Right lobe of liver (tissue), 6 donors: ENCODE results near the gene BAIAP2L2. TPM values are rescaled to one million over a fixed set of nuclear protein-coding genes. Genes with fewer than 3 reads are reported as not detected.

ENCODE experiments used
- ATAC-seq, 4 donors: fragments of 200-7000 bp; cut with Tn5 transposase; one replicate each; pipeline ENCODE4 v1.9.1; 2020; ENCODE audit warnings: mild to moderate bottlenecking in 4 of 4, moderate library complexity in 4 of 4
- DNase-seq, 3 donors: peaks; one replicate each; pipeline ENCODE4 v3.0.0-alpha.2; 2020
- H3K27ac ChIP-seq, 3 donors: fragments of 200-600 bp; one replicate each; pipeline ENCODE4 v1.8.0; 2022
- H3K27me3 ChIP-seq, 2 donors: fragments of 200-600 bp; one replicate each; pipeline ENCODE4 v1.8.0; 2022
- H3K36me3 ChIP-seq, 4 donors: fragments of 200-600 bp; sonication (generic) in 1 of 4; one replicate each; pipeline versions ENCODE4 v1.5.1 to v1.8.0; 2017 to 2022; ENCODE audit warnings: control low read depth in 1 of 4
- H3K4me1 ChIP-seq, 4 donors: fragments of 200-600 bp; sonication (generic) in 1 of 4; one replicate each; pipeline versions ENCODE4 v1.5.1 to v1.8.0; 2017 to 2022; ENCODE audit warnings: control low read depth in 1 of 4
- H3K4me3 ChIP-seq, 3 donors: fragments of 200-600 bp; one replicate each; pipeline ENCODE4 v1.8.0; 2022
- H3K9me3 ChIP-seq, 4 donors: fragments of 200-600 bp; sonication (generic) in 1 of 4; one replicate each; pipeline versions ENCODE4 v1.5.1 to v1.8.0; 2017 to 2022; ENCODE audit warnings: control low read depth in 1 of 4
- POLR2A ChIP-seq: fragments of 450-650 bp; IDR thresholded peaks from one replicate; pipeline ENCODE4 v1.6.1; 2017; ENCODE audit warnings: antibody characterized with exemption, mild to moderate bottlenecking
- WGBS: methylation state at CpG from one replicate; pipeline ENCODE4 v1.1.6; 2018; ENCODE audit warnings: low coverage, low lambda C conversion rate; ENCODE audit not compliant: insufficient coverage; ENCODE audit errors: missing lambda C conversion rate; 5-methylcytosine and 5-hydroxymethylcytosine counted together
- intact Hi-C, 2 donors: fragments of 100-400 bp; cut with DNase I; formaldehyde crosslinking; loops; one replicate each; pipeline versions ENCODE4 v1.11.2 to v1.14.1; 2022
- total RNA-seq, 6 experiments: library from RNA; depleted of rRNA in 2 of 6; stranded (reverse); fragments of >200 nt in 2 of 6; fragmentation: NEBNext Ultra II Directional in 3 of 6; extraction: Animal tissue kit (Norgen Biotek cat#: 25700) in 3 of 6; gene quantifications; one replicate each; pipeline versions ENCODE4 v1.1.0 to v1.2.4, GENCODE V29; 2016 to 2023
- TF ChIP-seq, protein P1 (sequence below), 4 donors: fragments of 200-600 bp in 3 of 4; fragments of 450-650 bp in 1 of 4; IDR thresholded peaks; one replicate each; pipeline versions ENCODE4 v1.5.1 to v1.8.0; 2016 to 2022; ENCODE audit warnings: antibody characterized with exemption in 4 of 4, mild to moderate bottlenecking in 2 of 4
- donor health status: DM: no; HTN: yes; CAD: no.
- donor health status: DM: no; HTN: no; CAD: no.
- donor health status: DM: no; HTN: no; CAD: no.
- donor health status: DM: no; HTN: yes; CAD: no.
- donor health status: DM: no; HTN: yes; CAD: no.

BAIAP2L2 gene
- total RNA-seq, 6 experiments from 2014 or later: 0.79 to 5.0 (median 1.4) TPM

DNA sequence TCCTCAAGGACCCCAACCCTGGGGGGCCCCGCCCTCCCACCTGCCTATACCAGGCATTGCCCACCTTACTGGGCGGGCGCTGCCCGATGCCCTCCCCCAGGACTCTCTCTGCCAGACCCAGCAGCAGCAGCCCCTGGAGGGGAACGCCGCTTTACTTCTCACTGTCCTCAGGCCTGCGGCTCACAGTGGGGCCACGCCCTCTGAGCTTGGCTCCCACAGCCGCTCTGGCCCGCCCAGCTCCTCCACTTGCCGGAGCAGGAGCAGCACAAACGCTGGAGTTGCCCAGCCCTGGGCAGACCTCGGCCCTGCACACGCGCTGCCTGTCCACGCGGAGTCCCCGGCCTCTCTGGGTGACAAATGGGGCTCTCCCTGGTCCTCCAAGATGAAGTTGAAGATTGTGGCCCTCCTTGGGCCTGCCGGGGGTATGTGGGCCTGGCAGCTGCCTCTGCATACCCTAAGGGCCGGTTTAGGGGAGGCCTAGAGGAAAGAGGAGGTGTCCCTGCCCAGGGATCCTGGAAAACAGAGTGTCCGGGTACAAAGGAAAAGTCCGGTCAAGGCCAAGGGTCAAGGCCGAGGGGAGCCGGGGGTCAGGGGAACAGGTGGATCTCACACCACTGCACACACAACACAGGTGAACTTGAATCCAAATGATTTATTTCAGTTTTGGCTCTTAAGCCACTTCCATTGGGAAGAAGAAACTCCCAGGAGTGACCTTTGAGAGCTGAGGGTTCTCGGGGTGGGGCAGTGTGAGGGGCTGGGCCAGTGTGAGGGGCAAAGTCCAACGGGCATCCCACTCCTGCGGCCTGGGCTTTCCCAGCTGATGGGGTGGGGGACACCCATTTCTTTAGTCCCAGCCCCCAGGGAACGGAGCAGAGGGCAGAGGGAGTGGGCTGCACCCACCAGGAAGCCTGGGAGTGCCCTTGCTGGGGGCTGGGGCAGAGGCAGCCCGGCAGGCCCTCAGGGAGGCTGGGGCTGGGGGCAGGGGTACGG is 674 bp upstream of the BAIAP2L2 start:
- TF ChIP-seq, protein P1, sequence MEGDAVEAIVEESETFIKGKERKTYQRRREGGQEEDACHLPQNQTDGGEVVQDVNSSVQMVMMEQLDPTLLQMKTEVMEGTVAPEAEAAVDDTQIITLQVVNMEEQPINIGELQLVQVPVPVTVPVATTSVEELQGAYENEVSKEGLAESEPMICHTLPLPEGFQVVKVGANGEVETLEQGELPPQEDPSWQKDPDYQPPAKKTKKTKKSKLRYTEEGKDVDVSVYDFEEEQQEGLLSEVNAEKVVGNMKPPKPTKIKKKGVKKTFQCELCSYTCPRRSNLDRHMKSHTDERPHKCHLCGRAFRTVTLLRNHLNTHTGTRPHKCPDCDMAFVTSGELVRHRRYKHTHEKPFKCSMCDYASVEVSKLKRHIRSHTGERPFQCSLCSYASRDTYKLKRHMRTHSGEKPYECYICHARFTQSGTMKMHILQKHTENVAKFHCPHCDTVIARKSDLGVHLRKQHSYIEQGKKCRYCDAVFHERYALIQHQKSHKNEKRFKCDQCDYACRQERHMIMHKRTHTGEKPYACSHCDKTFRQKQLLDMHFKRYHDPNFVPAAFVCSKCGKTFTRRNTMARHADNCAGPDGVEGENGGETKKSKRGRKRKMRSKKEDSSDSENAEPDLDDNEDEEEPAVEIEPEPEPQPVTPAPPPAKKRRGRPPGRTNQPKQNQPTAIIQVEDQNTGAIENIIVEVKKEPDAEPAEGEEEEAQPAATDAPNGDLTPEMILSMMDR (IDR thresholded peaks at IDR 0.05): no peak
- no peak for TF ChIP-seq POLR2A
- ATAC-seq (no peak), DNase-seq (peak in 1 of 3 donors; percentile 42)
- no peak overlapping the region for H3K27ac ChIP-seq
- WGBS: 87% methylated on average over 7 of the region's 30 CpGs
- intact Hi-C loops: no loop called here
- H3K4me3 ChIP-seq: no peak overlapping the region
- peaks cover 0 to 15% (median 7%) of the 10 kb centered on the region in 4 donors for H3K4me1 ChIP-seq
- H3K9me3 ChIP-seq: no peaks in the 10 kb centered on the region
- no peaks in the 10 kb centered on the region for H3K27me3 ChIP-seq
- H3K36me3 ChIP-seq: no peaks in the 10 kb centered on the region

- no peak for ATAC-seq
- Histone ChIP-seq H3K4me3 (no peak overlapping the region), H3K4me1 (peaks cover 0 to 15% (median 7%) of the 10 kb centered on the region in 4 donors), H3K36me3 (no peaks in the 10 kb centered on the region), H3K27ac (no peak overlapping the region), H3K9me3 (no peaks in the 10 kb centered on the region), H3K27me3 (no peaks in the 10 kb centered on the region)
- TF ChIP-seq POLR2A: no peak
- TF ChIP-seq, protein P1 (IDR thresholded peaks at IDR 0.05): no peak
- 75% methylated on average over 8 of the region's 22 CpGs for WGBS
- intact Hi-C loops: loop anchor here in 1 of 2 donors (10.0 kb wide), 1 partner anchor 125 kb away; no protein-coding TSS in a partner anchor
- peak in 1 of 3 donors; percentile 44 for DNase-seq
Observed at GRCh38 chr22:38109371-38110001, 998 bp downstream of the BAIAP2L2 start.

- H3K9me3 ChIP-seq: no peaks in the 10 kb centered on the region
- TF ChIP-seq, protein P1 (IDR thresholded peaks at IDR 0.05): no peak
- no peak for TF ChIP-seq POLR2A
- no peaks in the 10 kb centered on the region for H3K27me3 ChIP-seq
- no peaks in the 10 kb centered on the region for H3K36me3 ChIP-seq
- no peak overlapping the region for H3K4me3 ChIP-seq
- intact Hi-C loops: loop anchor here in 1 of 2 donors (10.0 kb wide), 1 partner anchor 126 kb away; no protein-coding TSS in a partner anchor
- 62% methylated on average over 10 of the region's 15 CpGs for WGBS
- ATAC-seq (peak in 3 of 4 donors; percentile 1 to 8 (median 3)), DNase-seq (peak in 1 of 3 donors; percentile 52)
- no peak overlapping the region for H3K27ac ChIP-seq
- H3K4me1 ChIP-seq: peaks cover 0 to 15% (median 7%) of the 10 kb centered on the region in 4 donors
Observed at GRCh38 chr22:38108561-38109319, 1.7 kb downstream of the BAIAP2L2 start.
